Right atrium auricular region (tissue), 2 donors: ENCODE results near the gene PDCD10. TPM values are rescaled to one million over a fixed set of nuclear protein-coding genes. Genes with fewer than 3 reads are reported as not detected.

Source experiments
- DNase-seq: peaks from one replicate; pipeline ENCODE4 v3.0.0-alpha.2; 2019; ENCODE audit warnings: low spot score
- H3K27ac ChIP-seq, 2 donors: fragments of 200-600 bp; sonication (generic); 1 replicate in 1 of 2; 2 replicates in 1 of 2; pipeline ENCODE4 v1.5.1; 2016 to 2019
- H3K27me3 ChIP-seq, 2 donors: fragments of 200-600 bp; sonication (generic); one replicate each; pipeline versions ENCODE4 v1.5.1 to v1.6.0; 2017 to 2019
- H3K36me3 ChIP-seq: fragments of 200-600 bp; sonication (generic); one replicate; pipeline ENCODE4 v1.5.1; 2016
- H3K4me1 ChIP-seq, 2 donors: fragments of 200-600 bp; sonication (generic); one replicate each; pipeline versions ENCODE4 v1.5.1 to v1.6.0; 2017 to 2019
- H3K4me3 ChIP-seq, 2 donors: fragments of 200-600 bp; sonication (generic); 1 replicate in 1 of 2; 2 replicates in 1 of 2; pipeline ENCODE4 v1.5.1; 2017 to 2019; ENCODE audit warnings: mild to moderate bottlenecking in 1 of 2, moderate library complexity in 1 of 2
- H3K9me3 ChIP-seq, 2 donors: fragments of 200-600 bp; sonication (generic); one replicate each; pipeline ENCODE4 v1.5.1; 2019
- total RNA-seq, 2 donors: library from RNA; depleted of rRNA; stranded (reverse); fragments of >200 nt; gene quantifications; one replicate each; pipeline ENCODE4 v1.1.0, GENCODE V29; 2016
- TF ChIP-seq, protein P1 (sequence below), 2 donors: fragments of 200-600 bp; sonication (generic); IDR thresholded peaks; one replicate each; pipeline ENCODE4 v1.5.1; 2019; ENCODE audit warnings: antibody characterized with exemption in 2 of 2

The PDCD10 gene
- total RNA-seq, 2 donors from 2014 or later = 31.8 to 40.5 TPM

DNA sequence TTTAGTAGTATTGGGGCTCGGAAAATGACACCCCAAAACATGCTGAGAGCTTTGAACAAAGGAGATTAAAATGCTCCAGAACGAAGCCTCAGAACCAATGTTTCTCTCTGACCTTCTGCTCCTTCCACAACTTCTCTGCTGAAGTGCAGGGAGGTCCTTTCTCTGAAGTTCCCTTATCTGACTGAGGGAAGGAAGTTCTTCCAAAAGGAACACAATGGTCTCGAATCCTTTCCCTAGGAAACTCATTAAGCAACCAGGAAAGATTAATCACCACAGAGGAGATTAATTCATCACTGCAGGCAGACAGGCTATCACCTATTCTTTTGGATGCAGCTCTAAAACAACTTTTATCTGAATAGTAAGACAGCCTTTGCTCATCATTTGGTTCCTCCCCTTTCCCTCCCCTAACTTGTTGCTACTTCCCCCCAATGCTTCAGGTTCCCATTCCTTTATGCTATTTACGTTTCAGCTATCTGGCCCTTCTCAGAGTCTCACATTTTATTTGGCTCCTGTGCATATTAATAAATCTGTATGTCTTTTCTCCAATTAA, 62.7 kb downstream of the PDCD10 start:
- no peak overlapping the region for H3K4me3 ChIP-seq
- TF ChIP-seq, protein P1, sequence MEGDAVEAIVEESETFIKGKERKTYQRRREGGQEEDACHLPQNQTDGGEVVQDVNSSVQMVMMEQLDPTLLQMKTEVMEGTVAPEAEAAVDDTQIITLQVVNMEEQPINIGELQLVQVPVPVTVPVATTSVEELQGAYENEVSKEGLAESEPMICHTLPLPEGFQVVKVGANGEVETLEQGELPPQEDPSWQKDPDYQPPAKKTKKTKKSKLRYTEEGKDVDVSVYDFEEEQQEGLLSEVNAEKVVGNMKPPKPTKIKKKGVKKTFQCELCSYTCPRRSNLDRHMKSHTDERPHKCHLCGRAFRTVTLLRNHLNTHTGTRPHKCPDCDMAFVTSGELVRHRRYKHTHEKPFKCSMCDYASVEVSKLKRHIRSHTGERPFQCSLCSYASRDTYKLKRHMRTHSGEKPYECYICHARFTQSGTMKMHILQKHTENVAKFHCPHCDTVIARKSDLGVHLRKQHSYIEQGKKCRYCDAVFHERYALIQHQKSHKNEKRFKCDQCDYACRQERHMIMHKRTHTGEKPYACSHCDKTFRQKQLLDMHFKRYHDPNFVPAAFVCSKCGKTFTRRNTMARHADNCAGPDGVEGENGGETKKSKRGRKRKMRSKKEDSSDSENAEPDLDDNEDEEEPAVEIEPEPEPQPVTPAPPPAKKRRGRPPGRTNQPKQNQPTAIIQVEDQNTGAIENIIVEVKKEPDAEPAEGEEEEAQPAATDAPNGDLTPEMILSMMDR (IDR thresholded peaks at IDR 0.05) = no peak
- H3K9me3 ChIP-seq = peaks cover 0 to 27% of the 10 kb centered on the region in 2 donors
- no peaks in the 10 kb centered on the region for H3K27me3 ChIP-seq
- no peak overlapping the region for H3K27ac ChIP-seq
- peaks cover 22% of the 10 kb centered on the region for H3K36me3 ChIP-seq
- no peak for DNase-seq
- H3K4me1 ChIP-seq = no peaks in the 10 kb centered on the region

DNA sequence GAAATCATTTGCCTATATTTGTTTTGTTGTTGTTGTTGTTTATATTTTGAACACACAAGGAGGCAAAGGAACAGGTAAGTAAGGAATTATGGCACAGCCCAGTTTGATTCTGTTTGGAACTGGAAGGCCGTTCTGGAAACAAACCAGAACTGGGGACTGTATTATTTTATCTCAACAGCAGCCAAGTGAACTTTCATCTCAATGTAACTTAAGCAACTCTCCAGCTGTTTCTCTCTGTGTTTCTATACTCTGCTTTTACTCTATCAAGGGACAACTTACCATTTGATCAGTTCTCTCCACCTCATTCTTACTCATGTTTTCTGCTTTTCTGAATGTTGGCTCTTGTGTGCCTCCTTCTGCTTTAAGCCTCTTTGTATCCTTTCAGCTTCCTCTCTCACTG, 65.0 kb downstream of the PDCD10 start:
- Histone ChIP-seq H3K27me3 (no peaks in the 10 kb centered on the region), H3K4me1 (no peaks in the 10 kb centered on the region), H3K9me3 (peaks cover 0 to 5% of the 10 kb centered on the region in 2 donors), H3K27ac (no peak overlapping the region), H3K4me3 (no peak overlapping the region), H3K36me3 (peaks cover 2% of the 10 kb centered on the region)
- no peak for DNase-seq
- TF ChIP-seq, protein P1 (IDR thresholded peaks at IDR 0.05) = no peak

DNA sequence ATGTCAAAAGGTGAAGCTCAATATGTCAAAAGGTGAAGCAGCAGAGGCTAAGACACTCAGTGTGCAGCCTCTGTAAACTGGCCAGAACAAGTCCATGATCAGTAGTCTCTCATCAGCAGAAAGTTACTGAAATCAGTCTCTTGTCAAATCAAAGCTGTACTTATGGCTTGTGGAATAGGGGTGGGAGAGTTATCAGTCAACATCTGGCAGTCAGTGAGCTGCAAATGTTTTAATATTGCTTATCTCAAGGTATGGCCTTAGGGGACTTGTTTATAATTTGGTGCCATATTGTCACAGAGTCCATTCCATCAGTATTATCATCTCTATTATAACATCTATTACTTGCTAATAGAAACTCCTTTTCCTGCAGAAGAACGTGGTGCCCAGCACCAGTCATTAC, 66.0 kb downstream of the PDCD10 start:
- H3K4me1 ChIP-seq = no peaks in the 10 kb centered on the region
- H3K4me3 ChIP-seq = no peak overlapping the region
- no peaks in the 10 kb centered on the region for H3K27me3 ChIP-seq
- DNase-seq = no peak
- H3K36me3 ChIP-seq = no peaks in the 10 kb centered on the region
- TF ChIP-seq, protein P1 (IDR thresholded peaks at IDR 0.05) = no peak
- peaks cover 0 to 3% of the 10 kb centered on the region in 2 donors for H3K9me3 ChIP-seq
- no peak overlapping the region for H3K27ac ChIP-seq

DNA sequence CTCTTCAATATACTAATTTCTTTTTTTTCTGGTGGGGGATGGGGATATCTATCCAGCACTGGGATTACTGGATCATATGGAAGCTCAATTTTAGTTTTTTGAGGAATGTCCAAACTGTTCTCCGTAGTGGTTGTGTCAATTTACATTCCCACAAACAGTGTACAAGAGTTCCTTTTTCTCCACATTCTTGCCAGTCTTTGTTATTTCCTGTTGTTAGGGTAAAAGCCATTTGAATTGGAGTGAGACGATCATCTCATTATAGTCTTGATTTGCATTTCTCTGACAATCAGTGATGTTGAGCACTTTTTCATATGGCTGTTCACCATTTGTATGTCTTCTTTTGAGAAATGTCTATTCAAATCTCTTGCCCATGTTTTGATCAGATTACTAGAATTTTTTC, 68.1 kb downstream of the PDCD10 start:
- TF ChIP-seq, protein P1 (IDR thresholded peaks at IDR 0.05) = no peak
- no peaks in the 10 kb centered on the region for H3K9me3 ChIP-seq
- no peaks in the 10 kb centered on the region for H3K36me3 ChIP-seq
- no peak overlapping the region for H3K4me3 ChIP-seq
- H3K27ac ChIP-seq = no peak overlapping the region
- no peaks in the 10 kb centered on the region for H3K27me3 ChIP-seq
- DNase-seq = no peak
- no peaks in the 10 kb centered on the region for H3K4me1 ChIP-seq

DNA sequence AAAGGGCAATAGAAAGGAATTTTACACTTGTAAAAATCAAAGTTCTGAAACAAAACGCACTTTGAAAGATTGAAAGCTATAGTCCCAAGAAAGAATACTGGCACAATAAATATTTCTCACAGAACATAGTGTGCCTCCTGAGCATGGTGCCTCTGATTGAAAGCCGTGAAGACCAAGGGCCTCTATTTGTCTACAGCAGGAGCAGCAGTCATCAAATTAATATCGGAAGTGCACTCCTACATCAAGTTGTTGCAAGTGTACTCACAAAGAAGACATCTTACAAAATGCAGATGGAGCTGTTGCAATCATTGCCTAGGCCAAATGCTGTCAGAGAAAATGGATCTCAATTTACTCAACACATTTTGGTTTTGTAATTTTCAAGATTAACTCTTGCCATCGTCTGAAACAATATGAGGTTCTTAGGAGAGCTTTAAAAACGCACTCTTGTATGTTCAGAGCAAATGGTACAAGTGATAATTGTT, 71.7 kb downstream of the PDCD10 start:
- no peak for DNase-seq
- H3K27me3 ChIP-seq = no peaks in the 10 kb centered on the region
- no peak overlapping the region for H3K27ac ChIP-seq
- no peaks in the 10 kb centered on the region for H3K9me3 ChIP-seq
- no peaks in the 10 kb centered on the region for H3K36me3 ChIP-seq
- H3K4me3 ChIP-seq = no peak overlapping the region
- TF ChIP-seq, protein P1 (IDR thresholded peaks at IDR 0.05) = no peak
- H3K4me1 ChIP-seq = no peaks in the 10 kb centered on the region

DNA sequence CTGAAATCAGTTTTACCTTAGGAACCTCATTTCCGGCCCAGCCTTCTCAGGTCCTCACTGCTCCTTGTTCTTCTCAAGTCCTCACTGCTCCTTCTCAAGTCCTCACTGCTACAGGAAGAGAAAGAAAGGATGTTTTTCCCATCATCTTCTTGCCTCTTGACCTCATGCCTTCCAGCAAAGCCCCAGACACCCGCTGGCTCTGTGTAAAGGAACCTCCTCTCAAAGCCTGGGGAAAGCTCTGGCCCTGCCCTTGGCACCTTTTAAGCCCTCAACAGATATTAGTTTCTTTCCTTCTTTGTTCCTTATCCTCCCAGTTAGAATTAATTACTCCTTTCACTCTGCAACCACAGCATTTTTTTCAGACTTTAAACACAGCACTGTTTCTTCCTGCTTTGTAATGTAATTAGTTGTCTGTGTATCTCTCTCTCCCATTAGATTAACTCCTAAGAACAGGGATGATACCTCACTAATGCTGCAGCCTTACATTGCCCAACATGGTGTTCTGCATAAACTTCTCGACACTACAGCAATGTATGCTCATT, 76.9 kb downstream of the PDCD10 start:
- no peak for DNase-seq
- no peaks in the 10 kb centered on the region for H3K36me3 ChIP-seq
- H3K9me3 ChIP-seq = no peaks in the 10 kb centered on the region

More for the DNA sequence above, 76.9 kb downstream of the PDCD10 start:
- TF ChIP-seq, protein P1 (IDR thresholded peaks at IDR 0.05) = no peak
- no peak overlapping the region for H3K27ac ChIP-seq
- no peak overlapping the region for H3K4me3 ChIP-seq
- no peaks in the 10 kb centered on the region for H3K4me1 ChIP-seq
- H3K27me3 ChIP-seq = no peaks in the 10 kb centered on the region
